ENCODE results near the gene RAP1GAP2.
"Not testable (repeated sequence)": the region's sequence is repeated elsewhere in the genome, so short reads cannot be mapped to it uniquely, and the experiment has no call there.

Gene RAP1GAP2

DNA sequence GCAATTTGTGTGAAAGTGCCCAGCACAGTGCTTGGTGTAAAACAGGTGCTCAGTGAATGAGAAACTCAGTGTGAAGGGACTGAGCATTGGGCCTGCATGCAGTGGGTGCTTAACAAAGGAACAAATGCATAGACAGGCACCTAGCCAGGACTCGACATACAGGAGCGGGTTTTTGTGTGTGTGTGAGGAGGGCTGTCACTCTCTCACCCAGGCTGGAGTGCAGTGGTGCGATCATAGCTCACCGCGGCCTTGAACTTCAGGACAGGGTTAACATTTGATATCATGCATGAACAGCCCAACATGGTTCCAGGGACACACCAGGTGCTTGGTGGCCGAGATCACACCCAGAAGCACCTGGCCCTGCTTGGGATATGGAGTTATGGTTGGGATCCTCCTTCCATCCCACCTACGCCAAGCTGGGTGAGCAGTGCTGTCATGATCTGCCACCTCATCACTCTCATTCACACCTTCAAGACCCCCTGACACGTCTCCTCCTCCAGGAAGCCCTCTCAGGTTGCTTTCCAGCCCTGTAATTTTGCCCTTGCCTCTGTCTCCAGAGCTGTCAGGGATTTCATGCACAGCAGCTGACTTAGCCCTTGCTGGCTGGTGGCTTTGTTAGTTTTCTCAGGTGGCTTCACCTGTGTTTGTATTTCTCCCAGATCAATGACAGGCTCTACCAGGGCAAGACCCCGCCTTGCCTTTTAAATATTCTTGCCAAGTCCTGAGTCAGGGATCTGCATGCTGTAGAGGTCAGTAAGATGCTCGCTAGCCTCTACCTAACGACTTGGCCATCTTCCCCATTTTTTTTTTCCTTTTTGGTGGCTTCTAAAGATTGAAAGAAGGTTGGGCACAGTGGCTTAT is 200.8 kb downstream of the RAP1GAP2 start:
- no peak for DNase-seq (ENCODE audit: low read depth, low spot score)

DNA sequence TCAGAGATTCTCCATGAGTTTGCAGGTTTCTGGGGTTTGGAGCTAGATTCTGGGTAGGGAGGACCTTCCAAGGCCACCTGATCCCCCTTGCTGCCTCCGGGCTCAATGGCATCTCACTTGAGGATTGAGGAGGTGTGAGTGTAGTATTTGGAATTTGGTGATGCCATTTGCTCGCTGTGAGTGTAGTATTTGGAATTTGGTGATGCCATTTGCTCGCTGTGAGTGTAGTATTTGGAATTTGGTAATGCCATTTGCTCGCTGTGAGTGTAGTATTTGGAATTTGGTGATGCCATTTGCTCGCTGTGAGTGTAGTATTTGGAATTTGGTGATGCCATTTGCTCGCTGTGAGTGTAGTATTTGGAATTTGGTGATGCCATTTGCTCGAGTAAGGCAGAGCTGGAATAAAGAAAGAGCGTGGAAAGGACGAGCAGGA is 202.2 kb downstream of the RAP1GAP2 start:
- DNase-seq (ENCODE audit: low read depth, low spot score), result not testable (repeated sequence)

DNA sequence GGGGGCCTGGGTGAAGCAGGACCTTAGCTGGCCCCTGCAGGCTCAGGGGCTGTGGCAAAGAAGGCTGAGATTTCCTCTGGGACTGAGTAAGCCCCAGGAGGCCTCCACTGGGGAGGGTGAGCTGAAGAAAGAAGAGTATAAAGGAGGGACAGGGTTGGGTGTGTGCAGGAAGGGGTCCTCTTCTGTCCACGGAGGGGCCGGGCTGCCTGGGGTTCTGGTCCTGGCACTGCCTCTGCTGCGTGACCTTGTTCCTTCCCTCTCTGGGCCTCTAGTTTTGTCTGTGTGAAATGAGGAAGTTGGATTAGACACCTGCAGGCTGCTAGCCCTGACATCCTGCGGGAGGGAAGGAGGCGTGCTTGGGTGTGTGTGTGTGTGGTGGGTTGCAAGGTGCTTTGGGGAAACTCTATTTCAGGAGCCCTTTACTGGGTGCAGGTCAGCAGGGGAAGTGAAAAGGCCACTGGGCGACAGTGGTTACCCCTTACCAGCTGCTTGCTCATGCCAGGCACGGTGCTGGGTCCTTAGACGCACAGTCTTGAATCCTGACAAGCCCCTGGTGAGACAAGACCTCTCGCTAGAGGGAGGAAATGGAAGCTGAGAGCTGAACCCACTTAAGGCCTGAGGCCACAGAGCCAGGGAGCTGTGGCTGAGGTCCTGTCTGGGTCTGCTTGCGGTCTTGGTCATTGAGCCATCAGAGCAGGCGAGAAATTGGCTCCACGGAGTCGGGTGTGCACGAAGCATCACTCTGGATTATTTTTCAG is 206.5 kb downstream of the RAP1GAP2 start:
- no peak for DNase-seq (ENCODE audit: low read depth, low spot score)

DNA sequence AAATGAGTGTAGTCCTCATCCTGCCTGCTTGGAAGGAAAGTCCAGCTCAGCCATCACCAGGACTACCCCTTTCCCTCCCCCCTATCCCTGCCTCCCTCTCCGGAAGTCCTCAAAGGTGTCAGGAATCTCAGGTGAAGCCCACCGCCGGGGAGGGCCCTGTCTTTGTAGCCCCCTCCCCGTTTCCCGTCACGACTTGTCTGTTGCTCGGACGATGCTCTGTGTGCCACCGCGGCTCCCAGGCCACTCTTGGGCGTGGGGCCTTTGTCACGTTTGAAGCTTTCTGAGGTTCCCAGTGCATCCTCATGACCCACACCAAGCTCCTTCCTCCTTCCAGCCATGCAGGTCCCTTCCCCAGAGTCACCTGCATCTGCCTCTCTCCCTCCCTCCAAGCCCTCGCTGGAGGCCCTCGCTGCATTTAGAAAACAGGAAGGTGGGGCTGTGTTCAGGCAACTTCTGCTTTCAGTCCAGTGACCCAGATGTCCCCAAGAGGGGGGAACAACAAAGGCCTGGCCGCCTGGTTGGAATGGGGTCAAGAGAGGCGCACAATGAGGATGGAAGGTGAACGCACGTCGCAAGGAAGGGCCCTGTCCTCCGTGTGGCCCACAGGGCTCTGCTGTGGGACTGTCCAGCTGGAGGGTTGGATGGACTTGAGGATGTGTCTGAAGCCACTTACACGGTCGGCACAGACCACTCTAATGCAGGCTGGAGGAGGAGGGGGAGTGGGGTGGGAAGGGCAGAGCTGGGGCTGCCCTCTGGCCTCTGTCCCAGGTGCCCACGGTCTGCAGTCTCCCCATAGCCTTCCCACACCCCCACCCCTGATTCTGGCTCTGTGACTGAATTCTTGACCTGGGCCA is 207.3 kb downstream of the RAP1GAP2 start:
- no peak for DNase-seq (ENCODE audit: low read depth, low spot score)

DNA sequence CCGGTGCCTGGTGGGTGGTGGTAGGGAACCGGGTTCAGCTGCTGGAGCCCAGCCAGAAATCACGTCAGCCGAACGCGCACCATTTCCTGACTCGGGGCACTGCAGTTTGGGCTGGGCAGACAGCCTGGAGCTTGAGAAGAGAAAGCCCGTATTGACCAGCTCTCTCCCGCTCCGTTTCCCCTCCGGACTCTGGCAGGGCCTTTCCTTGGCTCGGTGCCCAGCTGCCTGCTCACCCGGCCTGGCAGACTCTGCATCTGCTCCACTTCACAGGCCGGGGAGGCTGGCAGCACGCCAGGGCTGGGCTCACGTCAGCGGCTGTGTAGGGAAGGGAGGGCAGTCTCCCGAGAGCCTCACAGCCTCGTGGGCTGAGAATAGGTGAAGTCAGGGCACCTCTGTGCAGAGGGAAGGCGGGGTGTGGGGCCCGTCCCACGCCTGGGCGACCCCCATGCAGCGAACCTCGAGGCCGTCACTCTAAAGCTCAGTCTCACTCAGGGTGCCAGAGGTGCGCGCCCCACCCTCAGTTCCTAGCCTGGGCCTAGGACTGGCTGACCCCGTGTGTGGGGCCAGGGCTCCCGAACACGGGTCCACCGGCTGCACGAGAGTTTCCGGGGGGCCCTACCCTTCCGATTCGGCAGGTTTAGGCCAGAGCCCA is 208.0 kb downstream of the RAP1GAP2 start:
- no peak for DNase-seq (ENCODE audit: low read depth, low spot score)

DNA sequence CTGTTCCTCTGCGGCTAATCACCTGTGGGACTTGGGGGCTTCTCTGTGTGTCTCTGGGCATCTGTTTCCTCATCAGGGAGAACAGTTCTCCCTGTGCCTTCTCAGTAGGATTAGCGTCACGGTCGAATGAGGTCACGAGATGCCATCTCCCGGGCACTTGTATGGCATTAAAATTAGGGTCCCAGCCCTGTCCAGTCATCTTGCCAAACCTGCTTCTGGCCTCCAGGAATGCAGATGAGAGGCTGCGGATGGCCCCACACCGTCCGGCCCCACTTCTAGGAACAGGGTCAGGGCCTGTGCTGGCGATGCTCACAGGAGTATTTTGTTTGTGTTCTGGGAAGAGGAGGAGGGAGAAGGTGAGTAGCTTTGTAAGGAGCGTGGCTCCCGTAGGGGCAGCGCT is 208.7 kb downstream of the RAP1GAP2 start:
- DNase-seq (ENCODE audit: low read depth, low spot score), result no peak

DNA sequence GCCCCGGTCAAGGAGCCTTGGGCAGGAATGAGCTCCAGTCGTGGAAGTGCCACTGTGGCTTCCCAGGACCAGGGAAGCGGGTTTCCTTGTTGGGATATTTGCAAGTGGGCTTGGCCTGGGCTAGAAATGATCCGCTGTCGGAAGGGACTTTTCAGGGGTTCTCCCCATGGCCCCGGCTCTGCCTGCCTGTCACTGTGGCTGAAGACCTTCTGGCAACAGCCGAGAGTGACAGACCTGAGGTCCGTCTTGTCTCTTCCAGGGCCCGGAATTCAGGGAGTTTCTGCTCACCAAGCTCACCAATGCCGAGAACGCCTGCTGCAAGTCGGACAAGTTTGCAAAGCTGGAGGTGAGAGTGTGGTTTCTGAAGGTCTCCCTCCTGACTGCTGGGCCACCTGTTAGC is 209.5 kb downstream of the RAP1GAP2 start:
- DNase-seq (ENCODE audit: low read depth, low spot score), result no peak

DNA sequence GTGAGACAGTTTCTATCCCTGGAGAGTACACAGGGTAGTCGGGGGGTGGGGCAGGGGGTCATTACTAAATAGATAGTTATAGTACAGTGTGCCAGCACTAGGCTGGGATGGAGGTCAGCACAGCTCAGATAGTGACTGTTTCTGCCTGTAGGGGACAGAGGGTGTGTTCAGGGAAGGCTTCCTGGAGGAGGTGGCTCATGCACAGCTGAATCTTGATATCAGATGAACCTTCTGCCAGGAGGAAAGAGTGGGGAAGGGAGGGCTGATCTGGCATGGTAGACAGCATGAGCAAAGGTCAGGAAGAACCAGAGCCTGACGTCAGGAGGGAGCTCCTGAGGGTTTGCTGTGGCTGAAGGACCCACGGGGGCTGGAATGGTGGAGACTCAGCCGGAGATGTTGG is 210.6 kb downstream of the RAP1GAP2 start:
- DNase-seq (ENCODE audit: low read depth, low spot score), result no peak

DNA sequence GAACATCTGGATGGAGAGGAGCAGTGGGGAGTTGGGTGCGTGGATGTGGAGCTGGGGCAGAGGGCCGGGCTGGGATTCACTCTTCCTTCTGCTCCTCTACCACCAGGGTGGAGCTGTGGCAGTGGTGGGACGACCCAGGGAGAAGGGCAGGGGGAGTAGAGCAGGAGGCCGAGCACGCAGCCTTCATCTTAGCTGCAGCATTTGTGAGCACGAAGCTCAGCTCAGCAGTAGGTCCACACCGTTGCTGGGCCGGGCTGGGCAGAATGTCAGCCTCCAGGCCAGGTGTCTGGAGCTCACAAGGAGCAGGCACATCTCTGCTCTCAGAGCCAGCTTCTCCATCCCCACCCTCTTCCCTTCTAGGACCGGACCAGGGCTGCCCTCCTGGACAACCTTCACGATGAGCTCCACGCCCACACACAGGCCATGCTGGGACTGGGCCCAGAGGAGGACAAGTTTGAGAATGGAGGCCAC is 211.4 kb downstream of the RAP1GAP2 start:
- DNase-seq (ENCODE audit: low read depth, low spot score), result no peak

DNA sequence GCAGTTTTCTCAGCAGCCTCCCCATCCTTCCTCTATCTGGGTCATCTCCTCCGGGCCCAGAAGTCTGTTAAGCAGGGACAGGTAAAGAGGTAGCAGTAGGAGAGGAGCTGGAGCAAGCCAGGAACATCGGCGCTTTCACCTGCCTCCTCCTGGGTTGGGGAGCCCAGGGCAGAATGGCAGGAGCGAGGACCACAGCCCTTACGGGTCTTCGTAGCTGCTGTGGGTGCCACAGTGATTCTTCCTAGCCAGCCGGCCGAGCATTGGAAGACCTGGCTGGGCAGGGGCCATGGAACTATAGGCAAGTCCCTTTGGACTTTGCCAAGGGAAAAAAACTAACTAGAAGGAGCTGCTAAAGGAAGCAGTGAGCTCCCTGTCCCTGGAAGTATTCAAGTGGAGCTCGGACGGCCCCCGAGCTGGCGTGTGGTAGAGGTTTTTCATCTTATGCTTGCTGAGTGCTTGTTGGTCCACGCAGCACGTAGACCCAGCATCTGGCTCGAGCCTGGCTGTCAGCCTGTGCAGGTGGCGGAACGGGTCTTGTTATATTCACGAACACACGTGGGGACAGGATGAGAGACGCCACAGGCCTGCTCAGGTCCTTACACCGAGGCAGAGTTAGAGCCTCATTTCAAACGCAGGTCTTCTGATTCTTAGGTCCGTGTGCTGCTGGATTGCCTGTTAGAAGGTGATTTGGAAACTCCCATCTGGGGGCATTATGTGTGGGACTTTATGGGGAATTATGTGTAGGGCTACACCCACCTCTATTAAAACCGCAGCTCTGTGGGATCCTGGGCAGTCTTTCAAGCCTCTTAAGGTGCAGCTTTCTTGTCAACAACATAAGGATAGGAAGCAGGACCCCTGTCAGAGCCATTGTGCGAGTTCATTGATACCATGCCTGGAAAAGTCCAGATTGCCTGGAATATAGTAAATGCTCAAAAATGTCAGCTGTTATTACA is 212.4 kb downstream of the RAP1GAP2 start:
- DNase-seq (ENCODE audit: low read depth, low spot score), result no peak

DNA sequence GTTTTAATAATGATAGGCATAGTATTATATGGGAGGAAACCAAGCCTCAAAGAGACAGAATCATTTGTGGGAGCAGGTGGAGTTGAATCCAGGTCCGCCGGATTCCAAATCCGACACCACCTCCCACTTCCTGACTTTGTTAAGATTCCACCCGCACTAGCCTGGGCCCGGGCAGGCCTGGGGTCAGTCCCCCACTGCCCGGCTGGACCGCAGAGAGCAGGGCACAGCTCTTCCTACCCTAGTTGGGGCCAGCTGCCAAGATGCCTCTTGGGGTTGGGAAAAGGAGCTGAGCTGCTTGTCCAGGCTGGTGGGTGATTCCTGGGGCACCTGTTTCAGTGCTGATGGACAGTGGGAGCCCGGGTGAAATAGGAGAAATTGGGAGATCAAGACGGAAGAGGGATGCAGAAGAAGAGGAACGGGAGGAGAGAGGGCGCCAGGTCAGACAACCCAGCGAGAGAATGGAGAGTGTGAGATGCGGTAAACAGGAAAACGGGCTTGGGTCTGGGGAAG is 213.2 kb downstream of the RAP1GAP2 start:
- DNase-seq (ENCODE audit: low read depth, low spot score), result no peak

DNA sequence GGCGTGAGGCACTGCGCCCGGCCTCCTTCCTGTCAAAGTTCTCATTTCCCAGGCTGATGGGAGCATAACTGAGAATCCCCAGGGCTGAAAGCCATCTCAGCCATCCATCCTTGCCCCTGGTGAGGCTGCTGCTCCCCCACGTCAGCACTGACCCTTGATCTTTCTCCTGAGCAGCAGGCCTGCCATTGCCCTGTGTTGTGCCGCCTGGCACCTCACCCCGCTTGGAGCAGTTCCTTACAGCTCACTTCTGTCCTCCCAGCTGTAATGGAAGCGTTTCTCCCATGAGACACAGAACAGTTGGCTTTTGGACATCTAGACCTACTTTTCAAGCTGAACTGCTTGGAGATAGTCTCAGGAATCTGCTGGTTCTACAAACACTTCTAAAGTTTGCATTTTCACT is 215.7 kb downstream of the RAP1GAP2 start:
- DNase-seq (ENCODE audit: low read depth, low spot score), result no peak

DNA sequence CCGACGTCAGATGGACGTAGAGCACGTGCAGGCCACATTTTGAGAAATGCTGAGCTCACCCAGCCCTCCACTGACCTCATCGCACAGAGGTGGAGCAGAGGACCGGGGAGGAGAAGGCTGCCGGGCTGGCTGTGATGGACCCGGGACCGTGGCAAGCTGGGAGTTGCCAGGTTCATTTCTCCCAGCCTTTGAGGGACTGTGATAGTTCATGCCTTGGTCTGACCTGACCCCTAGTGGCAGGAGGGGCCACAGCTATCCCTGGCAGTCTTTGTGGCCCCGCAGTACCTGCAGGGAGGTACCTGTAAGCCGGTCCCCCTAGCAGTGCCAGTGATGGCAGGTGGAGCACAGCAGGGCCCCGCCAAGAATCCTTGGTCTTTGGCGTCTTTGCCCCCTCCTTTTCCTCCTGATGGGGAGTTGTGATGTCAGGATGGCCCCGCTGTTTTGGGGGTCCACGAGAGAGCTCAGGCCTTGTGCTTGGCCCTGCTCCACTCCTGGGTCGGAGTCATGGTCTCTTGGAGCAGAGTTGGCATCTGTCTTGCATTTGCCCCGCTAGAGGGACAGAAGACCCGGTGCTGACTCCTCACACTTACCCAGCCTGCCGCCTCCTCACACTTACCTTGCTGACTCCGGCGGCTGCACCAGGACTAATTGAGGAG is 216.8 kb downstream of the RAP1GAP2 start:
- DNase-seq (ENCODE audit: low read depth, low spot score), result peak; percentile 60

DNA sequence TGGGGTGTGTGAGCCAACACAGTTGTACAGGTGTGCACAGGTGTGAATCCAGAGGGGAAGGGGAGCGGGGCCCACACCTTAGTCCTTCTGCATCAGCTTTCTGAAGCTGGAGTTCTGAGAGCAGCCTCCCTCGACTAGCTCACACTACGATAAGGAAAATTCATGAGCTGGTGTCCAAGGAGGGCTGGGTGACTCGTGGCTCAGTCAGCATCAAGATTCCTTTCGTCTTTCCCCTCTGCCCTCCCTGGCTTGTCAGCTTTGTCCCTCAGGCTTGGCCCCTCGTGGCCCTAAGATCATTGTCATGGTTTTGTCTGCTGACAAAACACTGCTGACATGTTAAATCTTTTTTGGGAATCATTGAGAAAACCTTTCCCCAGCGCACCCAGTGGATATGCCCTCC is 219.7 kb downstream of the RAP1GAP2 start:
- DNase-seq (ENCODE audit: low read depth, low spot score), result no peak

DNA sequence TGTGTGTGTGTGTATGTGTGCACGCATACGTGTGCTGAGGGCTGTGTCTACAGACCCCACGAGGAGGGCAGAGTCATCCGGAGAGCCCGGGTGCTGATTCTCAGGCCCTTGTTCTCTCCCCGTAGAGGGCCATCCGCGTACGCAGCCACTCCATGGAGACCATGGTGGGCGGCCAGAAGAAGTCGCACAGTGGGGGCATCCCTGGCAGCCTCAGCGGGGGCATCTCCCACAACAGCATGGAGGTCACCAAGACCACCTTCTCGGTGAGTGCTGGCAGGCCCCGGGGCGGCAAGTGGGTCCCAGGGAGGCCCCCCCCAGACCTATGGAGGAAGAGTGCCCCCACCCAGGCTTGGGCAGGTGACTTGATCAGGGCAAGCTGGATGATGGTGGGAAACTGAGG is 221.7 kb downstream of the RAP1GAP2 start:
- no peak for DNase-seq (ENCODE audit: low read depth, low spot score)

DNA sequence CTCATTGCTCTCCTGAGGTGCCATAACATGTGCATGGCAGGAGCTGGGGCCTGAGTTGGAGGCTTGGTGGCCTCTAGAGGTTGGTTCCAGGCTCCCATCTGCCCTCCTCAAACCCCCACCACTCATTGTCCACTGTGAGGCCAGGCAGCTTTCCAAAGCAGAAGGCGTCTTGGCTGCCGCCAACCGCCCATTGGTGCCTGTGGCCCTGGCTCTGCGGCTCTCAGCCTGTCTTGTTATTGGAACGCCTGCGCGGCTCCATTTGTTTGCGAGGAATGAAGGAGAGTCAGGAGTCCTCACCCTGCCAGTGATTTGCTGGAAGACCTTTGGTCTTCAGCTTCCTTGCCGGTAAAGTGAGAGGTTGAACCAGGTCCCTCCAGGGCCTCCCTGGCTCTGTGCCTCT is 223.5 kb downstream of the RAP1GAP2 start:
- DNase-seq (ENCODE audit: low read depth, low spot score), result no peak

DNA sequence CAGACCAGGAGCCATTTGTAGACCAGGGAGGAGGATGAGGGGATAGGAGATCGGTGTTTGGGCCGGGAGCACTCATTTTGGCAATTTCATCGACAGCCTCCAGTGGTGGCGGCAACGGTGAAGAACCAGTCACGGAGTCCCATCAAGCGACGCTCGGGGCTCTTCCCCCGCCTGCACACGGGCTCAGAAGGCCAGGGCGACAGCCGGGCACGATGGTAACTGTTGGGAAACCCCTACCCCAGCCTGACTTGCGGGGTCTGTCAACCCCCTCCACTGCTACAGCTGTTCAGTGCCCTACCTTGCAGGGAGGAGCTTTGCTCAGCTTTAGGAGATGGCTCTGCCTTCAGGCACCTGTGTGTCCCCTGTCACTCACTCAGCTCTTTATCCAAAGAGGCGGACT is 224.1 kb downstream of the RAP1GAP2 start:
- no peak for DNase-seq (ENCODE audit: low read depth, low spot score)

DNA sequence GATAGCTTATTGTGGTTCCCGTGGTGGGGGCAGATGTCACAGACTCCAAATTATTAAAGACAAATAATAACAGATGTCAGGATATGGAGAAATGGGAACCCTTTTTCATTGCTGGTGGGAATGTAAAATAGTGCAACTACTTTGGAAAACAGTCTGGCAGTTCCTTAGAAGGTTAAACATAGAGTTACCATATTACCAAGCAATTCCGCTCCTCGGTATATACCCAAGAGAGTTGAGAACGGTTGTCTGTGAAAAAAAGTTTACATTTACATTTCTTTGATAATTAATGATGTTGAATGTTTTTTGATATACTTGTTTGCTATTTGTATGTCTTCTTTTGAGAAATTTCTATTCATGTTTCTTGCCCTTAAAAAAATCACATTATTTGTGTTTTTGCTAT is 226.0 kb downstream of the RAP1GAP2 start:
- DNase-seq (ENCODE audit: low read depth, low spot score), result no peak

DNA sequence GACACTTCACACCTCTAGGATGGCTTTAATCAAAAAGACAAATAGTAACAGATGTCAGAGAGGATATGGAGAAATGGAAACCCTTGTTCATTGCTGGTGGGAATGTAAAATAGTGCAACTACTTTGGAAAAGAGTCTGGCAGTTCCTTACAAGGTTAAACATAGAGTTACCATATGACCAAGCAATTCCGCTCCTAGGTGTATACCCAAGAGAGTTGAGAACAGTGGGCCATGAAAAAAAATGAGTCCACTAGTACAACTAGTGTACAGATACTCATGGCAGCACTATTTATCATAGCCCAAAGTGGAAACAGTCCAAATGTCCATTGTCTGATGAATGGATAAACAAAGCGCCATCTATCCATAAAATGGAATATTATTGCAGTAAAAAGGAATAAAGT is 228.1 kb downstream of the RAP1GAP2 start:
- DNase-seq (ENCODE audit: low read depth, low spot score), result no peak

Measured in iPS DF 19.7 (cell line).